OCI-LY7 (cell line): ENCODE data around the gene NHS. TPM values are rescaled to one million over a fixed set of nuclear protein-coding genes. Genes with fewer than 3 reads are reported as not detected.

Experiments
- BruUV-seq: library from RNA; stranded (reverse); fragments of 400-500 nt; replicated peaks from 2 replicates; lab custom pipeline; 2021; lab: Mats Ljungman, UMichigan
- CTCF ChIA-PET: fragments of 300-600 bp; sonication (Branson Sonifier 250); formaldehyde crosslinking; loops from one replicate; lab custom pipeline; 2022; ENCODE audit warnings: antibody characterized with exemption; ENCODE audit not compliant: unreplicated experiment; lab: Charles Lee
- POLR2A ChIA-PET: fragments of 300-600 bp; sonication (Branson Sonifier 250); formaldehyde crosslinking; loops from one replicate; lab custom pipeline; 2022; ENCODE audit warnings: antibody characterized with exemption; lab: Charles Lee
- DNase-seq: peaks from one replicate; pipeline ENCODE4 v3.0.0-alpha.2; 2015; ENCODE audit warnings: low spot score
- H2AFZ ChIP-seq: fragments of 200-600 bp; sonication (generic), shearing (Covaris generic); 2 replicates; pipeline ENCODE4 v1.6.1; 2014; ENCODE audit warnings: mild to moderate bottlenecking, antibody characterized with exemption, low read length, moderate library complexity
- H3K27ac ChIP-seq: fragments of 200-600 bp; sonication (generic); 2 replicates; pipeline ENCODE4 v1.5.1; 2014; ENCODE audit warnings: mixed run types, low read depth, mild to moderate bottlenecking, moderate library complexity, low read length, inconsistent platforms; ENCODE audit not compliant: poor library complexity, severe bottlenecking
- H3K36me3 ChIP-seq: fragments of 200-600 bp; sonication (generic); 2 replicates; pipeline ENCODE4 v1.6.1; 2014; ENCODE audit warnings: mild to moderate bottlenecking, antibody characterized with exemption, low read length, moderate library complexity, mixed read lengths; ENCODE audit not compliant: insufficient read depth
- H3K4me1 ChIP-seq: fragments of 200-600 bp; sonication (generic); 2 replicates; pipeline ENCODE4 v1.5.1; 2014; ENCODE audit warnings: mild to moderate bottlenecking, low read length; ENCODE audit not compliant: insufficient read depth, poor library complexity, severe bottlenecking
- H3K4me2 ChIP-seq: fragments of 200-600 bp; sonication (generic); 2 replicates; pipeline ENCODE4 v1.6.1; 2014; ENCODE audit warnings: mild to moderate bottlenecking, low read length
- H3K4me3 ChIP-seq: fragments of 200-600 bp; sonication (generic); 2 replicates; pipeline ENCODE4 v1.5.1; 2014; ENCODE audit warnings: mild to moderate bottlenecking, low read depth, low read length; ENCODE audit not compliant: poor library complexity, severe bottlenecking
- H3K79me2 ChIP-seq: fragments of 200-600 bp; sonication (generic); 2 replicates; pipeline ENCODE4 v1.6.1; 2016; ENCODE audit warnings: low read depth, mild to moderate bottlenecking, low read length, moderate library complexity, mixed read lengths; ENCODE audit not compliant: insufficient read depth
- H3K9me2 ChIP-seq: fragments of 200-600 bp; sonication (generic); 2 replicates; pipeline ENCODE4 v1.6.1; 2016; ENCODE audit warnings: mild to moderate bottlenecking, low read length, mixed read lengths; ENCODE audit not compliant: insufficient read depth
- H3K9me3 ChIP-seq: fragments of 200-600 bp; sonication (generic); 2 replicates; pipeline ENCODE4 v1.6.1; 2014; ENCODE audit warnings: mild to moderate bottlenecking, mixed run types, low read length, mixed read lengths
- H4K20me1 ChIP-seq: fragments of 200-600 bp; sonication (generic); 2 replicates; pipeline ENCODE4 v1.6.1; 2014; ENCODE audit warnings: mild to moderate bottlenecking, antibody characterized with exemption, low read length, moderate library complexity, mixed read lengths; ENCODE audit not compliant: insufficient read depth
- CTCF ChIP-seq: fragments of 200-600 bp; sonication (generic); conservative IDR thresholded peaks from 2 replicates; pipeline ENCODE4 v1.5.1; 2014; ENCODE audit warnings: mild to moderate bottlenecking, antibody characterized with exemption, low read length, moderate library complexity, mixed read lengths
- EZH2phosphoT487 ChIP-seq: fragments of 200-600 bp; sonication (generic); IDR thresholded peaks from 2 replicates; pipeline ENCODE4 v1.6.1; 2018; ENCODE audit warnings: low read depth, borderline replicate concordance, mild to moderate bottlenecking, mixed run types, antibody characterized with exemption, low read length, moderate library complexity, mixed read lengths
- intact Hi-C: fragments of 100-400 bp; cut with micrococcal nuclease; formaldehyde crosslinking; loops from one replicate; pipeline ENCODE4 v1.10.0; 2022; ENCODE audit not compliant: unreplicated experiment
- total RNA-seq, 2 experiments: library from RNA; depleted of rRNA in 1 of 2; stranded (reverse); fragments of >200 nt in 1 of 2; shearing (Covaris generic) in 1 of 2; gene quantifications; 2 replicates each; pipeline ENCODE4 v1.2.3, GENCODE V29; 2014 to 2022

NHS gene
- total RNA-seq, 2 experiments from 2014 or later = not detected

GRCh38 chrX:17411205-17411604 is 36.2 kb downstream of the NHS start:
- DNase-seq = no peak
- no TSS peak for BruUV-seq
- ChIA-PET CTCF (no interaction called here), POLR2A (no interaction called here)
- H3K4me2 ChIP-seq = no peak overlapping the region
- H3K79me2 ChIP-seq = no peaks in the 10 kb centered on the region
- H3K4me1 ChIP-seq = no peaks in the 10 kb centered on the region
- no peak overlapping the region for H2AFZ ChIP-seq
- intact Hi-C loops = no loop called here
- no peaks in the 10 kb centered on the region for H4K20me1 ChIP-seq
- H3K36me3 ChIP-seq = no peaks in the 10 kb centered on the region
- H3K9me3 ChIP-seq = no peaks in the 10 kb centered on the region
- H3K4me3 ChIP-seq = no peak overlapping the region
- TF ChIP-seq EZH2phosphoT487 = no peak
- TF ChIP-seq CTCF = no peak
- H3K27ac ChIP-seq = no peak overlapping the region
- H3K9me2 ChIP-seq = no peaks in the 10 kb centered on the region

- Histone ChIP-seq H3K9me3 (no peaks in the 10 kb centered on the region), H2AFZ (no peak overlapping the region), H3K4me1 (no peaks in the 10 kb centered on the region), H3K27ac (no peak overlapping the region), H3K36me3 (no peaks in the 10 kb centered on the region), H3K4me2 (no peak overlapping the region), H3K79me2 (no peaks in the 10 kb centered on the region), H3K4me3 (no peak overlapping the region), H4K20me1 (no peaks in the 10 kb centered on the region), H3K9me2 (no peaks in the 10 kb centered on the region)
- TF ChIP-seq EZH2phosphoT487 (no peak), CTCF (no peak)
- DNase-seq = no peak
- CTCF ChIA-PET = no interaction called here
- intact Hi-C loops = no loop called here
- BruUV-seq = no TSS peak
- POLR2A ChIA-PET = no interaction called here
Observed at GRCh38 chrX:17412692-17413091, 37.7 kb downstream of the NHS start.

- no peak overlapping the region for H2AFZ ChIP-seq
- no peak overlapping the region for H3K27ac ChIP-seq
- no peaks in the 10 kb centered on the region for H3K79me2 ChIP-seq
- no peaks in the 10 kb centered on the region for H3K9me3 ChIP-seq
- TF ChIP-seq EZH2phosphoT487 = no peak
- intact Hi-C loops = no loop called here
- no peaks in the 10 kb centered on the region for H4K20me1 ChIP-seq
- no peaks in the 10 kb centered on the region for H3K36me3 ChIP-seq
- no peak overlapping the region for H3K4me2 ChIP-seq
- no peaks in the 10 kb centered on the region for H3K9me2 ChIP-seq
- no peak overlapping the region for H3K4me3 ChIP-seq
- no peaks in the 10 kb centered on the region for H3K4me1 ChIP-seq
- no peak for DNase-seq
- ChIA-PET CTCF (no interaction called here), POLR2A (no interaction called here)
- no TSS peak for BruUV-seq
Observed at GRCh38 chrX:17413228-17413627, 38.2 kb downstream of the NHS start.
